GM19438 (cell line): ENCODE measurements around the gene SLITRK5.

Experiments used
- ATAC-seq: cut with Tn5 transposase; IDR thresholded peaks from one replicate; pipeline ENCODE4 v1.9.1; 2021; ENCODE audit warnings: low read depth; ENCODE audit not compliant: unreplicated experiment

The SLITRK5 gene

DNA sequence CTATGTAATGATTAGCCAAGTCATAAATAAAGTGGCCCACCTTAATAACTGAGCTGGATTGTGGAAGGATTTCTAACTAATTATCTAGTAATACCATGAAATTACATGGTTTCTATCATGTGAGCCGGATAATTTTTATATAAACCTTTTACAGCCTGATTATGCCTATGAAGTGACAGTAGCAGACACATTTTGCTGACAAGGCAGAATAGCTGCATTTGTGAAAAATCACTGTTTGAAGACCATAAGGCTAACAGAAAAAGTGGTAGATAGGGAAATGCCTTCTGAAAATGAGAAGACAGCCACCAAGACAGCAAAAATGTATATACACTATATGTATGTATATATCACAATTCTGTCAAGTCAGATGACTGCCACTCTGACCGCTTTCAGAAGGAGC is 27.1 kb downstream of the SLITRK5 start:
- ATAC-seq = no peak

- no peak for ATAC-seq
Measured at GRCh38 chr13:87709947-87710346, 38.8 kb downstream of the SLITRK5 start.

DNA sequence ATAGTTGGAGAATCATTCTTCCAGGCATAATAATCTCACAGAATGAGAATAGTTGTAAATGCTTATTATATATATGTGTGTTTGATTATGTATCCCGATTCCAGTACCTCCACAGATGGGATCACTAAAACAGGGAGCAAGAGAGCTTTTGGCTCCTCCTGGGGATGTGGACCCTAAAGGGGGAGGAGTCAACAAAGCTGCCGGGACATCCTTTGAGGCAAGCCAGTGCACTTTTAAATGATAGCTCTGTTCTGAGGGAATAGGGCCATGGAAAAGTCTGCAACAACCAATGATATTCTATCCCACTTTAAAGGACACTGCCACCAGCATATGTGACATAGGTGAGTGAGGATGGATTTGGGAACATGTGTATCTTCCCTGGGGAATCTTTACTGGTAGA is 40.8 kb downstream of the SLITRK5 start:
- no peak for ATAC-seq
